Loucy (cell line): ENCODE measurements around the gene TEKT3.

Experiments
- CTCF ChIP-seq: fragments of 200-600 bp; sonication (generic); conservative IDR thresholded peaks from 2 replicates; pipeline ENCODE4 v1.5.1; 2014; ENCODE audit warnings: mild to moderate bottlenecking, antibody characterized with exemption, low read length
- EZH2phosphoT487 ChIP-seq: fragments of 200-600 bp; IDR thresholded peaks from 2 replicates; pipeline ENCODE4 v1.6.1; 2018; ENCODE audit warnings: antibody characterized with exemption, mild to moderate bottlenecking, moderate library complexity, borderline replicate concordance

DNA sequence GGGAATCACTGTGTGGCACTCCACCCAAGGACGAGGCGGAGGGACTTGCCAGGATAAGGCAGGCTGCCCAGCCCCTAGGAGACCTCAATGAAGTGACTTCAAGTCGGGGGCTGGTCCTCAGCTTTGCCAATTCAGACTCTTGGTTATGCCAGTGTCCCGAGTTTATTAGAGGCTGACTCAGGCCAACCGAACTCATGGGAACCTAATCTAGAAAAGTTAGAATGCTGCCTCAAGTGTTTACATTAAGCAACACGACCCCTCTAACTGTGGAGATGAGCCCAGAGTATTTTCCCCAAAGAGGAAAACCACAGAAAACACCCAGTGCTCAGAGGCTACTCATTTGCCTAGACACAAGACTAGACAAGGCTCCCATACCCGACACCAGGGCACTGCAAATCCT, 1.1 kb upstream of the TEKT3 start:
- TF ChIP-seq CTCF: no peak
- no peak for TF ChIP-seq EZH2phosphoT487
